PFSK-1 (cell line): ENCODE data around the gene FLNC.

Experiments used
- FOXP2 ChIP-seq: optimal IDR thresholded peaks from 2 replicates; pipeline ENCODE3; 2011; ENCODE audit warnings: borderline replicate concordance, control low read depth, inconsistent platforms; ENCODE audit not compliant: insufficient read depth; ENCODE audit errors: extremely low read length, extremely low read depth
- POLR2AphosphoS5 ChIP-seq: IDR thresholded peaks from 2 replicates; pipeline ENCODE4 v1.6.1; 2012; ENCODE audit warnings: low read depth, mild to moderate bottlenecking, control low read depth, low read length, moderate library complexity
- SIN3A ChIP-seq: IDR thresholded peaks from 2 replicates; pipeline ENCODE4 v1.6.1; 2012; ENCODE audit warnings: mild to moderate bottlenecking, low read length, moderate library complexity, borderline replicate concordance; ENCODE audit not compliant: insufficient read depth
- TAF1 ChIP-seq: IDR thresholded peaks from 2 replicates; pipeline ENCODE4 v1.6.1; 2012; ENCODE audit warnings: low read length, control low read depth, borderline replicate concordance; ENCODE audit not compliant: insufficient read depth
- TF ChIP-seq, protein P1 (sequence below), 2 experiments: IDR thresholded peaks; 2 replicates each; pipeline versions ENCODE4 v1.6.1 to v1.8.0; 2011 to 2012; ENCODE audit warnings: low read depth in 2 of 2, low read length in 2 of 2, control low read depth in 1 of 2, inconsistent platforms in 1 of 2, mild to moderate bottlenecking in 1 of 2, moderate library complexity in 1 of 2; ENCODE audit not compliant: insufficient read depth in 1 of 2

Gene FLNC

DNA sequence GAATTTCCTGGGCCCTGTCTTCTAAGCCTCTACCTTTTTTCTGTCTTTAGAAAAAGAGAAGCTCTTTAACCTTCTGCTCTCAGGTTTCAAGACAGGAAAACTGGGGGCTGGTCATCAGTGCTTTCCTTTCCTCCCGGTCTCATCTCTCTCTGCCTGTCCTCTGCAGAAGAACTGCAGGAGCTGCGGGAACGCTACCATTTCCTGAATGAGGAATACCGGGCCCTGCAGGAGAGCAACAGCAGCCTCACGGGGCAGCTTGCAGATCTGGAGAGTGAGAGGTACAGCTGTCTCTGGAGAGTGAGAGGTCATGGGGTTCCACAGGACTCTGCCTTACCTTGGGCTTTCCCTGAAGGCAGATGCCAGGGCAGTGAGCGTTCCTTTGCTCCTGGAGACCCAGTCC lies 25.7 kb upstream of the FLNC start:
- TF ChIP-seq SIN3A: no peak

DNA sequence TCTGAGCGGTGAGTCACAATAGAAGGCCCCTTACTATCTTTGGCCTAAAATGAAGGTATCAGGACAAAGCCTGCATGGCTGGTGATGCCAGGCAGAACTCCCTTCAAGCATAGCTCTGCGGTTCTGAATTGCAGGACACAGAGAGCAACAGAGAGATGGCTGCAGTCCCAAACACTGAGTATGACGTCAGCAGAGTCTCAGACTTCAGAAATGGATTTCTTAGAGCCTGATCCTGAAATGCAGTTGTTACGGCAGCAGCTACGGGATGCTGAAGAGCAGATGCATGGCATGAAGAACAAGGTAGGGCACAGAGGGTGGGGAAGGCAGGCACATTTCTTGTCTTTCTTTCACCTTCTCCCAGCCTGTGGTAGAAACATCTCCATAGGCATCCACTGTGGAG lies 25.0 kb upstream of the FLNC start:
- TF ChIP-seq, protein P1, sequence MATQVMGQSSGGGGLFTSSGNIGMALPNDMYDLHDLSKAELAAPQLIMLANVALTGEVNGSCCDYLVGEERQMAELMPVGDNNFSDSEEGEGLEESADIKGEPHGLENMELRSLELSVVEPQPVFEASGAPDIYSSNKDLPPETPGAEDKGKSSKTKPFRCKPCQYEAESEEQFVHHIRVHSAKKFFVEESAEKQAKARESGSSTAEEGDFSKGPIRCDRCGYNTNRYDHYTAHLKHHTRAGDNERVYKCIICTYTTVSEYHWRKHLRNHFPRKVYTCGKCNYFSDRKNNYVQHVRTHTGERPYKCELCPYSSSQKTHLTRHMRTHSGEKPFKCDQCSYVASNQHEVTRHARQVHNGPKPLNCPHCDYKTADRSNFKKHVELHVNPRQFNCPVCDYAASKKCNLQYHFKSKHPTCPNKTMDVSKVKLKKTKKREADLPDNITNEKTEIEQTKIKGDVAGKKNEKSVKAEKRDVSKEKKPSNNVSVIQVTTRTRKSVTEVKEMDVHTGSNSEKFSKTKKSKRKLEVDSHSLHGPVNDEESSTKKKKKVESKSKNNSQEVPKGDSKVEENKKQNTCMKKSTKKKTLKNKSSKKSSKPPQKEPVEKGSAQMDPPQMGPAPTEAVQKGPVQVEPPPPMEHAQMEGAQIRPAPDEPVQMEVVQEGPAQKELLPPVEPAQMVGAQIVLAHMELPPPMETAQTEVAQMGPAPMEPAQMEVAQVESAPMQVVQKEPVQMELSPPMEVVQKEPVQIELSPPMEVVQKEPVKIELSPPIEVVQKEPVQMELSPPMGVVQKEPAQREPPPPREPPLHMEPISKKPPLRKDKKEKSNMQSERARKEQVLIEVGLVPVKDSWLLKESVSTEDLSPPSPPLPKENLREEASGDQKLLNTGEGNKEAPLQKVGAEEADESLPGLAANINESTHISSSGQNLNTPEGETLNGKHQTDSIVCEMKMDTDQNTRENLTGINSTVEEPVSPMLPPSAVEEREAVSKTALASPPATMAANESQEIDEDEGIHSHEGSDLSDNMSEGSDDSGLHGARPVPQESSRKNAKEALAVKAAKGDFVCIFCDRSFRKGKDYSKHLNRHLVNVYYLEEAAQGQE (IDR thresholded peaks at IDR 0.05; ENCODE audit: insufficient read depth in 1 of 2, low read depth in 2 of 2, low read length in 2 of 2): no peak
- no peak for TF ChIP-seq TAF1
- TF ChIP-seq SIN3A: no peak
- TF ChIP-seq FOXP2: no peak
- TF ChIP-seq POLR2AphosphoS5: no peak

DNA sequence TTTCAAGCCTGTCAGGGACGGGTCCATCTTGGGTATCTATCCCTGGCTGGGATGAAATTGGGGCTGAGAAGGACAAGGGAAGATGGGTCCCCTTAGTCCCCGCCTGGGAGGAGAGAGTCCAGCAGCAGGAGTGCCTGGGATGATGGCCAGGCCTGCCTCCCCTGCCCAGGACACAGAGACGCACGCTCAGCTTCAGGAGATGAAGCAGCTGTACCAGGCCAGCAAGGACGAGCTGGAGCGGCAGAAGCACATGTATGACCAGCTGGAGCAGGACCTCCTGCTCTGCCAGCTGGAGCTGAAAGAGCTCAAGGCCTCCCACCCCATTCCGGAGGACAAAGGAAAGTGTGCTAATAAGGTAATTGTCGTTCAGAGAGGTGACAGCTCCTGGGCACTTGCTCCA lies 23.0 kb upstream of the FLNC start:
- no peak for TF ChIP-seq POLR2AphosphoS5
- TF ChIP-seq, protein P1 (IDR thresholded peaks at IDR 0.05; ENCODE audit: insufficient read depth in 1 of 2, low read depth in 2 of 2, low read length in 2 of 2): no peak
- no peak for TF ChIP-seq FOXP2
- TF ChIP-seq TAF1: no peak
- no peak for TF ChIP-seq SIN3A

DNA sequence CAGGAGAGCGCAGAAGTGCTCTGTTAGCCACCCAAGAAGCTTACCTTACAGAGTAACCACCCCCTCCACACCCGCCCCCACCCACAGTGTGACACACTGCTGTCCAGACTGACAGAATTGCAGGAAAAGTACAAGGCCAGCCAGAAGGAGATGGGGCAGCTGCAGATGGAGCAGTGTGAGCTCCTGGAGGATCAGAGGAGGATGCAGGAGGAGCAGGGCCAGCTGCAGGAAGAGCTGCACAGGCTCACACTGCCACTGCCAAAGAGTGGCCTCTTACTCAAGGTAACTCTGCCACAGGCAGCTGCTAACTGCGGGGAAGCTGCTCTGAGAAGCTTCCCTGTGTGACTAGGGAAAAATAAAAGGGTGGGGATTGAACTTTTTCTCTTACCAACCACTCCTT lies 20.8 kb upstream of the FLNC start:
- TF ChIP-seq TAF1: no peak

DNA sequence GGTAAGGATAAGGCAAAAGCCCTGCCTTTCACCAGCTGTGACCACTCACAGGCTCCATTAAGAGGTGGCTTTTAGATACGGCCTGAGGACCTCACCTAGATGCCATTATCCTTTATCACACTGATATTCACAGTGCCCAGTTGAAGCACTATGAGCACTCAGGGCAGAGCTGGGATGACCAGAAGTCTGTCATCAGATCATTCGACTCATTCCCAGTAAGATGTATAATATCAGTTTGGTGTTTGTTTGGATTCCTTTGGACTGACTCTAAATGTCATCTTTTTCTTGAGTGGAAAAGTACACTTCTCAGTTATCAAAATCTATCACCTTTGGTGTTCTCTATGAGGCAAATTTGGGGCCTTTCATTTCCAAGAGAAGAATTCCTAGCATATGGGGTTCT lies 19.7 kb upstream of the FLNC start:
- no peak for TF ChIP-seq SIN3A
- TF ChIP-seq, protein P1 (IDR thresholded peaks at IDR 0.05; ENCODE audit: insufficient read depth in 1 of 2, low read depth in 2 of 2, low read length in 2 of 2): no peak

DNA sequence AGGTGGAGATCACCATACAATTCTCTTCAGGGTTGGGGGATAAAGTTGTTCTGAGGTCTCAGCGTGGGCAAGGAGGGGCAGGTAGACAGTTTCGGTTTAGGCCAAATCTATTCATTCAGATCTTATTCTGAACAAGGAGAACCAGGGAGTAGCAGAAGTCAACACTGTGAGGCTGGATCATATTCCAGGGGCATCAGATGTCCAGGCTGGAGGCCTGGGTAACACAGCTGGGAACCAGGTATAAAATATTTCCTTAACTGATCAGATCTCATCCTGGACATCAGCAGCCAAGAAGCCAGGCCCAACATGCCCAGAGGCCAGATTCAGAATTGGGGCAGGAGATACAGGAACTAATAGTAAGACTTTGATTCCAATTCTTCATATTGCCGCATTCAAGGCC lies 19.2 kb upstream of the FLNC start:
- no peak for TF ChIP-seq TAF1
- TF ChIP-seq POLR2AphosphoS5: no peak
- TF ChIP-seq, protein P1 (IDR thresholded peaks at IDR 0.05; ENCODE audit: insufficient read depth in 1 of 2, low read depth in 2 of 2, low read length in 2 of 2): no peak
- TF ChIP-seq SIN3A: no peak
- TF ChIP-seq FOXP2: no peak
